Mucosa of rectum (tissue), 2 donors: Measurements from ENCODE around the gene KIF26B.

ENCODE experiments used
- H3K27ac ChIP-seq, 2 donors: one replicate each; pipeline ENCODE4 v1.7.0; 2013; ENCODE audit warnings: inconsistent platforms in 2 of 2, low read depth in 2 of 2, low read length in 2 of 2
- H3K27me3 ChIP-seq, 2 donors: one replicate each; pipeline ENCODE4 v1.7.0; 2013; ENCODE audit warnings: low read length in 2 of 2; ENCODE audit not compliant: control insufficient read depth in 2 of 2, insufficient read depth in 2 of 2
- H3K36me3 ChIP-seq, 2 donors: one replicate each; pipeline ENCODE4 v1.7.0; 2013; ENCODE audit warnings: low read length in 2 of 2; ENCODE audit not compliant: control insufficient read depth in 2 of 2, insufficient read depth in 2 of 2
- H3K4me1 ChIP-seq, 2 donors: one replicate each; pipeline ENCODE4 v1.7.0; 2013; ENCODE audit warnings: low read length in 2 of 2, mild to moderate bottlenecking in 1 of 2; ENCODE audit not compliant: control insufficient read depth in 2 of 2, insufficient read depth in 2 of 2
- H3K4me3 ChIP-seq, 2 donors: one replicate each; pipeline ENCODE4 v1.7.0; 2013; ENCODE audit warnings: low read length in 2 of 2
- H3K9ac ChIP-seq, 2 donors: one replicate each; pipeline ENCODE4 v1.7.0; 2013; ENCODE audit warnings: low read length in 2 of 2, low read depth in 1 of 2, mild to moderate bottlenecking in 1 of 2
- H3K9me3 ChIP-seq, 2 donors: one replicate each; pipeline ENCODE4 v1.7.0; 2013; ENCODE audit warnings: low read length in 2 of 2; ENCODE audit not compliant: control insufficient read depth in 2 of 2
- donor health status: healthy.
- donor health status: Normal muscosa, but diverticular disease.

KIF26B gene

DNA sequence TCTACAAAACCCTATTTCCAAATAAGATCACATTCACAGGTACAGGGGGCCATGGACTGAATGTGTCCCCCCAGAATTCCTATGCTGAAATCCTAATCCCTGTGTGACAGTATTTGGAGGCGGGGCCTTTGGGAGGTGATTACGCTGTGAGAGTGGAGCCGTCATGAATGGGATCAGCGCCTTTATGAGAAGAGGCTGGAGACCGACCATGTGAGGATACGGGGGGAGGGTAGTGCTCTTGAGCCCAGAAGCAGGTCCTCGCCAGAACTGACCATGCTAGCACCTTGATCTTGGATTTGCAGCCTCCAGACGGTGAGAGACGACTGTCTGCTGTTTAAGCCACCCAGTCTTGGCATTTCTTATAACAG lies 23.8 kb upstream of the KIF26B start:
- Histone ChIP-seq H3K27me3 (peaks cover 8 to 10% of the 10 kb centered on the region in 2 donors), H3K27ac (no peak overlapping the region), H3K4me3 (no peak overlapping the region), H3K4me1 (no peaks in the 10 kb centered on the region), H3K36me3 (no peaks in the 10 kb centered on the region), H3K9ac (no peak overlapping the region), H3K9me3 (peaks cover 0 to 3% of the 10 kb centered on the region in 2 donors)

DNA sequence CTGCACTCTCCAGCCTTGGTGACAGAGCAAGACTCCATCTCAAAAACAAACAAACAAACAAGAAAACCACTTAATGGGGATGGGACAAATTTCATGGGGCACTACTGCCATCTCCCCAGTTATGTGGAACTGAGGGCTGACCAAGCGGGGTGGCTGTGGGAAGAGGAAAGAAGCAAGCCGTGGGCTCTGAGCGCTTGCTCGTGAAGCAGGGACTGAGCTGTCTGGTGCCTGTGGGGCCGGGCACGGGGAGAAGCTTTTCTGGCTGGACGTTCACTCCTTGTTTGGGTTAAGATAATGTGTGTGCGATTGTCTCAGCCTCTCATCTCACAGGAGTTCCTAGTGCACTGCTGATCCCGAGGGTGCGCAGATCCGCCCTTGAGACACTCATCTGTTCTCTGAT lies 22.0 kb upstream of the KIF26B start:
- no peak overlapping the region for H3K9ac ChIP-seq
- H3K9me3 ChIP-seq, result peaks cover 0 to 3% of the 10 kb centered on the region in 2 donors
- H3K4me3 ChIP-seq, result no peak overlapping the region
- peaks cover 8 to 10% of the 10 kb centered on the region in 2 donors for H3K27me3 ChIP-seq
- no peaks in the 10 kb centered on the region for H3K4me1 ChIP-seq
- H3K36me3 ChIP-seq, result no peaks in the 10 kb centered on the region
- no peak overlapping the region for H3K27ac ChIP-seq

GRCh38 chr1:245133995-245134715 lies 20.6 kb upstream of the KIF26B start:
- Histone ChIP-seq H3K4me1 (no peaks in the 10 kb centered on the region), H3K9ac (no peak overlapping the region), H3K36me3 (no peaks in the 10 kb centered on the region), H3K27me3 (peaks cover 8 to 10% of the 10 kb centered on the region in 2 donors), H3K4me3 (no peak overlapping the region), H3K27ac (no peak overlapping the region), H3K9me3 (peaks cover 0 to 3% of the 10 kb centered on the region in 2 donors)

GRCh38 chr1:245142171-245142798 lies 12.5 kb upstream of the KIF26B start:
- H3K4me1 ChIP-seq, result no peaks in the 10 kb centered on the region

GRCh38 chr1:245142976-245143375 lies 11.8 kb upstream of the KIF26B start:
- no peaks in the 10 kb centered on the region for H3K36me3 ChIP-seq
- H3K9ac ChIP-seq, result no peak overlapping the region
- no peaks in the 10 kb centered on the region for H3K27me3 ChIP-seq
- no peaks in the 10 kb centered on the region for H3K9me3 ChIP-seq
- no peak overlapping the region for H3K27ac ChIP-seq
- no peak overlapping the region for H3K4me3 ChIP-seq
- H3K4me1 ChIP-seq, result no peaks in the 10 kb centered on the region

More at GRCh38 chr1:245142171-245142798, 12.5 kb upstream of the KIF26B start:
- Histone ChIP-seq H3K4me3 (no peak overlapping the region), H3K36me3 (no peaks in the 10 kb centered on the region), H3K27me3 (no peaks in the 10 kb centered on the region), H3K9me3 (no peaks in the 10 kb centered on the region), H3K9ac (no peak overlapping the region), H3K27ac (no peak overlapping the region)

DNA sequence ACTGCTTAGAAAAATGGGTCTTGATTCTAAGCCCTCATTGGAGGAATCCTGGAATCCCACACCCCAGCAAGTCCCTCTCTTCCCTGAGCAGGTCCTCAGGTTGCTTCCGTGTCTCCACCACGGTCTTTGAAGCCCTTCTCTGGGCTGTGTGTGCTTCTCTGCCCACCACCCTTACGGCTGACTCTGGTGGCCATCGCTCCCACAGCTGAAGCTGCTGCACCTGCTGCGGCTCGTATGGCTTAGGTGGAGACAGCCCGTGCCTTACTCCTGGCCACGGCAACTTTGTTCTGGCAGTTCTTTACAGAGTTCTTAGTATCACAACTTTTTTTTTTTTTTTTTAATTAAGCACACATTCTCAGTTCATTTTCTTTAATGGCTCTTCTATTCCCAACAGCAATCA lies 10.9 kb upstream of the KIF26B start:
- Histone ChIP-seq H3K27me3 (peaks cover 0 to 2% of the 10 kb centered on the region in 2 donors), H3K4me3 (no peak overlapping the region), H3K4me1 (no peaks in the 10 kb centered on the region)

GRCh38 chr1:245148069-245148468 lies 6.7 kb upstream of the KIF26B start:
- Histone ChIP-seq H3K9me3 (no peaks in the 10 kb centered on the region), H3K27ac (no peak overlapping the region)

More for the DNA sequence above, 10.9 kb upstream of the KIF26B start:
- H3K36me3 ChIP-seq, result no peaks in the 10 kb centered on the region
- no peaks in the 10 kb centered on the region for H3K9me3 ChIP-seq
- H3K27ac ChIP-seq, result no peak overlapping the region
- H3K9ac ChIP-seq, result no peak overlapping the region

DNA sequence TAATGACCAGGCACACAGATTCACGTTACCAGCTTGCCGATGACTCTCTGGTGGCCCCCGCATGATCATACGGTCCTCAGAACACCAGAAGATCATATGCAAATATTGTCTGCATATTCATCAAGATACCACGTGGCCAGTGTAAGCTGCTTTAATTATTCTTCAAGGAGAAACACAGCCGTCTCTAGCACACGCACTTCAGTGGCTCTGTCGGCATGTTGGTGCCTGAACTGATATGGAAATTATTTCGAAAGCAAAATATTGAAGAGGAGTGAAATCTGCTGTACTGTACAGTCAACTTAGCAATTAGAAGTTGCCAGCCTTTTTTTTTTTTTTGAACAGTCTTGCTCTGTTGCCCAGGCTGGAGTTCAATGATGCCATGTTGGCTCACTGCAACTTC lies 5.9 kb upstream of the KIF26B start:
- H3K9me3 ChIP-seq, result no peaks in the 10 kb centered on the region
- H3K27me3 ChIP-seq, result peaks cover 13 to 30% of the 10 kb centered on the region in 2 donors
- H3K4me3 ChIP-seq, result no peak overlapping the region
- peaks cover 6 to 8% of the 10 kb centered on the region in 2 donors for H3K4me1 ChIP-seq
- H3K36me3 ChIP-seq, result no peaks in the 10 kb centered on the region
- no peak overlapping the region for H3K9ac ChIP-seq
- H3K27ac ChIP-seq, result no peak overlapping the region

More at GRCh38 chr1:245148069-245148468, 6.7 kb upstream of the KIF26B start:
- no peak overlapping the region for H3K9ac ChIP-seq
- peaks cover 5 to 22% of the 10 kb centered on the region in 2 donors for H3K27me3 ChIP-seq
- no peak overlapping the region for H3K4me3 ChIP-seq
- H3K36me3 ChIP-seq, result no peaks in the 10 kb centered on the region
- peaks cover 0 to under 1% of the 10 kb centered on the region in 2 donors for H3K4me1 ChIP-seq

- no peak overlapping the region for H3K9ac ChIP-seq
- H3K9me3 ChIP-seq, result no peaks in the 10 kb centered on the region
- peak overlapping the region; percentile 45 to 51 for H3K4me3 ChIP-seq
- peaks cover 27 to 30% of the 10 kb centered on the region in 2 donors for H3K4me1 ChIP-seq
- no peak overlapping the region for H3K27ac ChIP-seq
- H3K27me3 ChIP-seq, result peaks cover 35 to 62% of the 10 kb centered on the region in 2 donors
- H3K36me3 ChIP-seq, result no peaks in the 10 kb centered on the region
These were observed 1.7 kb upstream of the KIF26B start for GRCh38 chr1:245153081-245153551.
